ENCODE measurements around the gene CNDP1.

- TF ChIP-seq EZH2 (IDR thresholded peaks at IDR 0.05; ENCODE audit: borderline replicate concordance, low read depth, low read length, severe bottlenecking) = no peak
- TF ChIP-seq, protein P1, sequence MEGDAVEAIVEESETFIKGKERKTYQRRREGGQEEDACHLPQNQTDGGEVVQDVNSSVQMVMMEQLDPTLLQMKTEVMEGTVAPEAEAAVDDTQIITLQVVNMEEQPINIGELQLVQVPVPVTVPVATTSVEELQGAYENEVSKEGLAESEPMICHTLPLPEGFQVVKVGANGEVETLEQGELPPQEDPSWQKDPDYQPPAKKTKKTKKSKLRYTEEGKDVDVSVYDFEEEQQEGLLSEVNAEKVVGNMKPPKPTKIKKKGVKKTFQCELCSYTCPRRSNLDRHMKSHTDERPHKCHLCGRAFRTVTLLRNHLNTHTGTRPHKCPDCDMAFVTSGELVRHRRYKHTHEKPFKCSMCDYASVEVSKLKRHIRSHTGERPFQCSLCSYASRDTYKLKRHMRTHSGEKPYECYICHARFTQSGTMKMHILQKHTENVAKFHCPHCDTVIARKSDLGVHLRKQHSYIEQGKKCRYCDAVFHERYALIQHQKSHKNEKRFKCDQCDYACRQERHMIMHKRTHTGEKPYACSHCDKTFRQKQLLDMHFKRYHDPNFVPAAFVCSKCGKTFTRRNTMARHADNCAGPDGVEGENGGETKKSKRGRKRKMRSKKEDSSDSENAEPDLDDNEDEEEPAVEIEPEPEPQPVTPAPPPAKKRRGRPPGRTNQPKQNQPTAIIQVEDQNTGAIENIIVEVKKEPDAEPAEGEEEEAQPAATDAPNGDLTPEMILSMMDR (IDR thresholded peaks at IDR 0.05; ENCODE audit: borderline replicate concordance, extremely low read depth, low read length, poor library complexity, severe bottlenecking) = no peak
Measured at GRCh38 chr18:74604774-74605173, 70.5 kb downstream of the CNDP1 start.
